GM11168 (cell line): ENCODE measurements around the gene POLD4.

Source experiments
- in situ Hi-C: fragments of 300-500 bp; cut with MboI; formaldehyde crosslinking; loops from one replicate; pipeline ENCODE4 v1.12.0; 2022; ENCODE audit warnings: low sequenced_read_pairs; ENCODE audit not compliant: unreplicated experiment

POLD4 gene

DNA sequence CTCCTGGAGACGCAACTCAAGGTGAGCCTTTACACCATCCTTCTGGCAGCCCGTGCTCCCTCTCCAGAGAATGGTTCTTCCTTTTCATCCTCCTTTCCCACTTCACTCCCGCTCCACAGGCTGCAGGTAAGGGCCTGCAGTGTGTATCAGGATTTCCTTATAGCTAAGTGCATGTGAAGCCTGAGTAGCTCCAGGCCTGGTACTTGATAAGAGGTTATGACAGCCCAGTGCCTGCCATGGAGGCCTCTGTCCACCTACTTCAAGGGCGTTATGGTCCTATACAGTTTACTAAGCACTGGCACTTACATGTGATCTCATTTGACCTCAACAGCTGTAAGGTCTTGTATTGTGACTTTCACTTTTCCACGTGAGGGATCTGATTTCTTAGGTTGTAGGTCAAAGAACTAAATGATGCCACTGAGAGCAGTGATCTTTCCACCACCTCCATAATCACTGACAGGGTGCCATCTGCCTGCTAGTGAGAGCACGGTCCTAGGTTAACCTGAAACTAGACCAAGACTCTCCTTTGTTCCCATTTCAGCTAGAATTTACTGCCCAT is 32.0 kb downstream of the POLD4 start:
- in situ Hi-C loops: no loop called here

DNA sequence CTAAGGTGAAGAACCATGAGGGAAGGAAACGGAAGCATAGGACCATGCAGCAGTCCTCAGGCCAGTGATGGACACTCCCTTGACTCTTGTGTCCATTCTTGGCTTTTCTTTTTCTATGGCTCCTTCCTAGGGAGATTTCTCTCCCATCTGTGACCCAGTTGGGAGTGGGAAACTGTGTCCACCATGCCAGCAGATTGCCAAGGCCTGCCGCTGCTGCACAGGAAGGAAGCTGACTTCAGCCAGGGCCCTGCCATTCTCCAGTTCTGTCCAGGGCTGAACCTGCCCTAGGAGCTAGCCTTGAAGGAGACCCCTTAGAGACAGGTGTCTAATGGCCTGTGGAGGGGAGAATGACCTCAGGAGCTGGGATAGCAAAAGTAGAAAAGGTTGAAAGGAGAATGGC is 32.7 kb downstream of the POLD4 start:
- in situ Hi-C loops: no loop called here

DNA sequence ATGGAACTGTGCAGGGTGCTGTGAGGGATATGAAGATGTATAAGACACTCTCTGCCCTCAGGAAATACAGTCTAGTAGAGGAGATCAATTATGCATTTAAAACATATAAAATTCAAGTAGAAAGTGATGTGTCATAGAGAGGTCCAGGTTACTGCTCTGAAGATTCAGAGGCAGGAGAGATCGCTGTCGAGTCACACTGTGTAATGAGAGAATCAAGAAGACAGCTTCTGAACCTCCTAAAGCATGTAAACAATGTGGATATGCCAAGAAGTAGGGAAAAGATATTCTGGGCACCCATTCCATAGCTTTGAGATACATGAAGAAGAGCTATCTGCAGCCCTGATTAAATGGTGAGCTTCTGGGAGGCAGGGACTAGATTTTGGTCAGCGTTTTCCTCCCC is 33.3 kb downstream of the POLD4 start:
- in situ Hi-C loops: no loop called here

DNA sequence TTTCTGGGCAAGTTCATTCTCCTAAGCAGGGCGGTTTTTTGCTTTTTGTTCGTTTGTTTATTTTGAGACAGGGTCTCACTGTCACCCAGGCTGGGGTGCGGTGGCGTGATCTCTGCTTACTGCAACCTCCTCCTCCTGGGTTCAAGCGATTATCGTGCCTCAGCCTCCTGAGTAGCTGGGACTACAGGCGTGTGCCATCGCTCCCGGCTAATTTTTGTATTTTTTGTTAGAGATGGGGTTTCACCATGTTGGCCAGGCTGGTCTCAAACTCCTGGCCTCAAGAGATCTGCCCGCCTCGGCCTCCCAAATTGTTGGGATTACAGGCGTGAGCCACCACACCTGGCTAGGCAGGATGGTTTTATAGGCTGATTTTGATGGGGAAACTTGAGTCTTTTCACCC is 34.5 kb downstream of the POLD4 start:
- in situ Hi-C loops: loop anchor here (5.0 kb wide), 1 partner anchor 42 kb away; no protein-coding TSS in a partner anchor

DNA sequence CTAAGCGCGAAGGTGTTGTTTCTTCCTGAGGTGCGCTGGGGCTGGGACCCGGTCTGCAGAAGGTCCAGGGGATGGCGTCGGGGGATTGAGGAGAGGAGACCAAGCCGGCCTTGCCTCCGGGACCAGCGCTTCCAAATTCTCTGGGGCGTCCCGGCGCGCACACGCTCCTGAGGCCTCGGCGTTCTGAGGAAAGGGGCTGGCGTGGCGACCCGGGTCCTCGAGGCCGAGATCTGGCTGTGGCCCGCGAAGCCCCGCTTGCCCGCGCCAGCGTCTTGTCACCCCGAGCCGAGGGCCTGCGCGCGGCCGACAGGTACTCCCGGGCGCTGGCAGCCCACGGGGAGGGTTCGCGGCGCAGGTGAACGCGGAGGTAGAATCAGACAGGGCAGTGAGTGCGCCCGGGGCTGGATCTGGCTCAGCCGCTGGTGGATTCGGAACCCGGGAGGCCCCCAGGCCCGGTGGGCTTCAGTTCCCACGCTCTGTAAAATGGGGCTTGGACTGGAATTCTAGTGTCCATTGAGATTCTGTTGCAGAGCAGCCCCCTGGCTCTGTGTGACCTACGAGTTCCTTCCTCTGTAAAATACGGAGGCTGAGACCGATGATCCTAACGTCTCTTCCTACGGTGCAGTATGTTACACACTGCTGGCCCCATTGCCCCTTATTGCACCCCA is 35.3 kb downstream of the POLD4 start:
- in situ Hi-C loops: loop anchor here (5.0 kb wide), 1 partner anchor 41 kb away; no protein-coding TSS in a partner anchor

GRCh38 chr11:67317205-67317887 is 36.0 kb downstream of the POLD4 start:
- in situ Hi-C loops: loop anchor here (5.0 kb wide), 1 partner anchor 40 kb away; no protein-coding TSS in a partner anchor

DNA sequence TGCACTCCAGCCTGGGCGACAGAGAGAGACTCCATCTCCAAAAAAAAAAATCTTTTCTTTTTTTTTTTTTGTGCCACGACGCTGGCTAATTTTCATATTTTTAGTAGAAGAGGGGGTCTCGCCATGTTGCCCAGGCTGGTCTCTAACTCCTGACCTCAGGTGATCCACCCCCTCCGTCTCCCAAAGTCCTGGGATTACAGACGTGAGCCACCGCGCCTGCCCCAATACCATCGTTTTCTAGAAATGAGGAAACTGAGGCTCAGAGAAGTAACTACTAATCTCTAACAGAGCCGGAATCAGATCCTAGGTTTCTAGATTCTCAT is 36.5 kb downstream of the POLD4 start:
- in situ Hi-C loops: loop anchor here (5.0 kb wide), 1 partner anchor 40 kb away; no protein-coding TSS in a partner anchor

- in situ Hi-C loops: loop anchor here (5.0 kb wide), 1 partner anchor 38 kb away; no protein-coding TSS in a partner anchor
These were observed 37.9 kb downstream of the POLD4 start for GRCh38 chr11:67315325-67315909.

DNA sequence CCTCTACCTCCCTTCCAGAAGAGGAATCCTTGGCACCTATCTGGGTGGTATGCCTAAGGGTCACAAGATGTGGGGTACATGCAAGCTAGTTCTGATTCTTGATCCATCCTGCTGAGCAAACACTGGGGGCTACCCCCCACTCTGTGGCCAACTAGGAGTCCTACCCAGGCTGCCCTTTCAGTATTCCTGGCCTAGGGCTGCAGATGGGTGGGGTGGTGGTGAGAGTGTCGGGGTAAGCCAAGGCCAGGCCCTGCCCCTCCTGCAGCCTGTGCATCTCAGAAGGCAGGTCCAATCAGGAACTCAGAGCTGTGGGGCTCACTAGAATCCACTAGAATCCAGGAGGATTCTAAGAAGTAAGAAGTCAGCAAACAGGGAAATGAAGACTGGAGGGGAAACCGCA is 39.1 kb downstream of the POLD4 start:
- in situ Hi-C loops: no loop called here

- in situ Hi-C loops: no loop called here
These were observed 40.0 kb downstream of the POLD4 start for GRCh38 chr11:67313125-67313890.

DNA sequence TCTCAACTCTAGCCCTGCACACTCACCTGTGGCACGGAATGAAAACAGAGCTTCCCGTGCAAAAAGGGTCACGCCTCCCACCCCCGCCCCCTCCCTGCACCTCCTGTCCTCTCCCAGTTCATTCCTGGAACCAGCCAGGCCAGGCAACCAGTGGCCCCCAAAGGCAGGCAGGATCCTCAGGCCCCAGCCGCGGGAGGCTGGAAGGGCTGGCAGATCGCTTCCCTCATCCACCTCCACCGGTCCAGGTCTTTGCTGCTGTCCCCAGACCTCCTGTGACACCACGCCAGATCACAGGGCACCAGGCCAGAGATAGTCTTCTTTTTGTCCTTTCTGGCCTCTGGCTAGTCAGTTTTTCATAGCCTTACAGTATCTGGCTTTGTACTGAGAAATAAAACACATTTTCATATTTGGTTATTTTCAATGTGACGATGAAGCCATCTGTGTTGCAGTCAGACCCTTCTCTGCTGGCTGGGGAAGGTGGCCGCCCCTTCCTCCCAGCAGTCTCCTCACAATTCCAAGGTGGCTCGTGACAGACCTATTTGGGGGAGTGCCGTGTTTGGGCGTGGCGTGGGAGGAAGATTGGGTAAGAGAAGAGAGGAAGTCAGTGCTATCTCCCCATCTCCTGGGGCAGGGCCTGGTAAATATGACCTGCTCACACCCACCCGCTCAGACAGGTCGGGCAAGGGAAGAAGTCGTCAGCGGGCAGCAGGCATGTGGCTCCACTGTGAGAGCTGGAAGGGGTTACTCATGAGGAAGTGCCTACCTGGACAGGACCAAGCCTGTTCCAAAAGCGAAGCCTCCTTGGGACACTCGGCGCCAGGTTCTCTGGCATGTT is 40.9 kb downstream of the POLD4 start:
- in situ Hi-C loops: no loop called here

GRCh38 chr11:67311556-67312082 is 41.7 kb downstream of the POLD4 start:
- in situ Hi-C loops: no loop called here

DNA sequence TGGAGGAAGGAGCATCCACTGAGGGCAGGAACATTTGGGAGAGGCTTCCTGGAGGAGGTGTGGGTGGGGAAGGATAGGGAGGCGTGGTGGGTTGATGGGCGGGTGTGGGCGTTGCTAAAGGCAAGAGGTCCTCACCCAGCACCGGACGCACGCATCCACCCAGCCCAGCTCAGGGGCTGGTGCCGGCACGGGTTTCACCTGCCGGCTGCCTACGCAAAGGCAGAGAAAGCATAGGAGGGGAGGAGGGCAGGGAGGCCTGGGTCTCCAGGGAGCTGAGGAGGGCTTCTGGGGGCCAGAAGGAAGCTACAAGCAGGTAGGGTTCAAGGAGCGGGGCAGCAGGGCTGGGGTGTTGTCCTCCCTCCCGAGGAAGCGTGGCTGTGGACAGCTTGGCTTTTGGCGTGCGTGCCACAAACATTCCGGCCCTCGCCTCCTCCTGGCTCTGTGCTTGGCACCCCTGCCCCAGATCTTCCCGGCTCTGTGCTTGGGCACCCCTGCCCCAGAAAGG is 42.2 kb downstream of the POLD4 start:
- in situ Hi-C loops: no loop called here

GRCh38 chr11:67310246-67311050 is 42.9 kb downstream of the POLD4 start:
- in situ Hi-C loops: no loop called here

DNA sequence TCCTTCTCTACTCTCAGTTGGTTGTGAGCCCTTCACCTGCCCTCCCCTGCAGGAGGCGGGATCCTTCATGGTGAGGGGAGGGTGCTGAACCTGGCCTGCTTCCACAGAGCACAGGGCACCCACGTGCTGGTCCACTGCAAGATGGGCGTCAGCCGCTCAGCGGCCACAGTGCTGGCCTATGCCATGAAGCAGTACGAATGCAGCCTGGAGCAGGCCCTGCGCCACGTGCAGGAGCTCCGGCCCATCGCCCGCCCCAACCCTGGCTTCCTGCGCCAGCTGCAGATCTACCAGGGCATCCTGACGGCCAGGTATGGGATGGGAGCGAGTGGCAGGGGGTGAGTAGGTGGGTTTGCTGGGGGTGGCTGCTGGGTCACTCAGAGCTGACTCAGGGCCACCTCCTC is 43.7 kb downstream of the POLD4 start:
- in situ Hi-C loops: no loop called here

- in situ Hi-C loops: no loop called here
These were observed 44.2 kb downstream of the POLD4 start for GRCh38 chr11:67309166-67309565.

- in situ Hi-C loops: no loop called here
These were observed 45.1 kb downstream of the POLD4 start for GRCh38 chr11:67308031-67308866.
